Lung (tissue), 12 donors: ENCODE measurements around the gene OAS1. TPM values are rescaled to one million over a fixed set of nuclear protein-coding genes. Genes with fewer than 3 reads are reported as not detected.

ENCODE experiments used
- ATAC-seq: fragments of 200-7000 bp; cut with Tn5 transposase; one replicate; pipeline ENCODE4 v1.9.1; 2020; ENCODE audit warnings: moderate number of reproducible peaks; ENCODE audit not compliant: insufficient read depth, low FRiP score
- DNase-seq, 3 donors: peaks; one replicate each; pipeline ENCODE4 v3.0.0-alpha.2; 2013 to 2017
- H3K27ac ChIP-seq, 2 donors: one replicate each; pipeline ENCODE4 v1.5.1; 2013; ENCODE audit warnings: mild to moderate bottlenecking in 2 of 2, moderate library complexity in 2 of 2, control low read depth in 1 of 2, inconsistent platforms in 1 of 2, low read depth in 1 of 2, low read length in 1 of 2
- H3K27me3 ChIP-seq, 3 donors: one replicate each; pipeline ENCODE4 v1.5.1; 2013; ENCODE audit warnings: low read length in 2 of 3; ENCODE audit not compliant: control insufficient read depth in 3 of 3, insufficient read depth in 3 of 3
- H3K36me3 ChIP-seq, 4 donors: one replicate each; pipeline ENCODE4 v1.5.1; 2013; ENCODE audit warnings: low read length in 4 of 4, mild to moderate bottlenecking in 1 of 4, moderate library complexity in 1 of 4; ENCODE audit not compliant: control insufficient read depth in 4 of 4, insufficient read depth in 4 of 4
- H3K4me1 ChIP-seq, 5 donors: one replicate each; pipeline ENCODE4 v1.5.1; 2013; ENCODE audit warnings: low read length in 5 of 5, mild to moderate bottlenecking in 2 of 5, moderate library complexity in 1 of 5; ENCODE audit not compliant: control insufficient read depth in 5 of 5, insufficient read depth in 5 of 5
- H3K4me3 ChIP-seq: one replicate; pipeline ENCODE4 v1.5.1; 2013; ENCODE audit warnings: mild to moderate bottlenecking, control low read depth, moderate library complexity
- H3K9ac ChIP-seq, 2 donors: one replicate each; pipeline ENCODE4 v1.5.1; 2013; ENCODE audit warnings: low read length in 2 of 2, control low read depth in 1 of 2; ENCODE audit not compliant: insufficient read depth in 1 of 2
- H3K9me3 ChIP-seq, 4 donors: one replicate each; pipeline ENCODE4 v1.5.1; 2013; ENCODE audit warnings: low read length in 3 of 4, mild to moderate bottlenecking in 1 of 4, moderate library complexity in 1 of 4; ENCODE audit not compliant: control insufficient read depth in 4 of 4, insufficient read depth in 3 of 4
- WGBS, 2 donors: extraction: QIAGEN DNeasy Blood & Tissue Kit; methylation state at CpG; one replicate each; pipeline ENCODE4 v1.1.7; 2013; 5-methylcytosine and 5-hydroxymethylcytosine counted together
- polyA plus RNA-seq, 2 donors: library from polyadenylated mRNA; stranded (reverse); fragments of 200-250 nt; gene quantifications; one replicate each; pipeline ENCODE4 v1.2.1, GENCODE V29; 2013
- total RNA-seq, 2 donors: library from RNA; depleted of rRNA in 1 of 2; stranded (reverse); fragments of >200 nt in 1 of 2; gene quantifications; one replicate each; pipeline ENCODE4 v1.2.1, GENCODE V29; 2014 to 2021
- TF ChIP-seq, protein P1 (sequence below): IDR thresholded peaks from 2 replicates; pipeline ENCODE4 v1.5.1; 2012; ENCODE audit warnings: mild to moderate bottlenecking; ENCODE audit errors: control extremely low read depth, extremely low read depth
- donor health status: control.
- donor health status: control.
- donor health status: Bipolar disorder and iron deficiency.
- donor health status: healthy.
- donor health status: DM: yes; HTN: yes; CAD: no.

Gene OAS1
- total and polyA plus RNA-seq, 4 donors, result 14.6 to 40.3 (median 18.5) TPM

DNA sequence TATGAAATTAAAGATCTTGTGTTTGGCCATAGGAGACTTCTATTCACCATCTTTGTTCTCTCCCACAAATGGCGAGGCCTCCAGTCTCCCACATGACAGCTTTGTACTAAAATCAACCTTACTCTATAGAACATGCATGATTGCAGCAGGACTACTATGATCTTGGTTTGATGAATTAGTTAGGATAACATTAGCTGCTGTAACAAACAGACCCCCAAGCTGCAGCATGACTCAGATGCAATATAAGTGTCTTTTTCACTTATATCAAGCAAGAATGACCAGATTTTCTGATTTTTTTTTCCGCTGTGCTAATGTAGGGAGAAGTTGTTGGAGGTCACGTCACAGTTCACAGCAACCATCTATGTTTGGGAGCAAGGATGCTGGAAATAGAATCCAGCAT lies 20.7 kb downstream of the OAS1 start:
- DNase-seq (no peak), ATAC-seq (no peak)
- Histone ChIP-seq H3K9ac (no peak overlapping the region), H3K4me3 (no peak overlapping the region), H3K36me3 (peaks cover 0 to 4% (median under 1%) of the 10 kb centered on the region in 4 donors), H3K9me3 (no peaks in the 10 kb centered on the region), H3K27ac (no peak overlapping the region), H3K4me1 (peaks cover 0 to 2% (median 0%) of the 10 kb centered on the region in 5 donors), H3K27me3 (peaks cover 0 to 3% (median 0%) of the 10 kb centered on the region in 3 donors)
- WGBS, 2 donors, result 65% methylated on average over 3 of the region's 3 CpGs
- TF ChIP-seq, protein P1, sequence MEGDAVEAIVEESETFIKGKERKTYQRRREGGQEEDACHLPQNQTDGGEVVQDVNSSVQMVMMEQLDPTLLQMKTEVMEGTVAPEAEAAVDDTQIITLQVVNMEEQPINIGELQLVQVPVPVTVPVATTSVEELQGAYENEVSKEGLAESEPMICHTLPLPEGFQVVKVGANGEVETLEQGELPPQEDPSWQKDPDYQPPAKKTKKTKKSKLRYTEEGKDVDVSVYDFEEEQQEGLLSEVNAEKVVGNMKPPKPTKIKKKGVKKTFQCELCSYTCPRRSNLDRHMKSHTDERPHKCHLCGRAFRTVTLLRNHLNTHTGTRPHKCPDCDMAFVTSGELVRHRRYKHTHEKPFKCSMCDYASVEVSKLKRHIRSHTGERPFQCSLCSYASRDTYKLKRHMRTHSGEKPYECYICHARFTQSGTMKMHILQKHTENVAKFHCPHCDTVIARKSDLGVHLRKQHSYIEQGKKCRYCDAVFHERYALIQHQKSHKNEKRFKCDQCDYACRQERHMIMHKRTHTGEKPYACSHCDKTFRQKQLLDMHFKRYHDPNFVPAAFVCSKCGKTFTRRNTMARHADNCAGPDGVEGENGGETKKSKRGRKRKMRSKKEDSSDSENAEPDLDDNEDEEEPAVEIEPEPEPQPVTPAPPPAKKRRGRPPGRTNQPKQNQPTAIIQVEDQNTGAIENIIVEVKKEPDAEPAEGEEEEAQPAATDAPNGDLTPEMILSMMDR, result no peak

DNA sequence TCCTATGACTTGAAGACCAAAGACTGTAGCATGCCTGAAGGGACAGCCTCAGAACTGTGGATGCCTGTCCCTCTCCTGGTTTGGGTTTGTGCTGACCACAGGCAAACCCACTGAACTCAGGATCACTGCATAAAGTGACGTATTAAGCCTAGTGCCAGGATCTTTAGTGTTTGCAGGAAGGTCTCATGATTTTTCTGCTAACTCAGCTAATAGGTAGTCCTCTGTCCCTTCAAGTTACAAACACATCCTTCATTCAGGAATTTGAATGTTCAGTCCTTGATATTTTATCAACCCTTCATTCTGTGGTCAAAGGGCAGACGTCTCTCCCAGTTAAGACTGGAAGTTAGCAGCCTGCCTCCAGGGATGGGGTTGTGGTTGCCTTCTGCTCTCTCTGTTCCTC lies 21.2 kb downstream of the OAS1 start:
- Histone ChIP-seq H3K27me3 (peaks cover 0 to 3% (median 0%) of the 10 kb centered on the region in 3 donors), H3K9ac (no peak overlapping the region), H3K4me3 (no peak overlapping the region), H3K36me3 (peaks cover 0 to 4% (median under 1%) of the 10 kb centered on the region in 4 donors), H3K9me3 (no peaks in the 10 kb centered on the region), H3K4me1 (peaks cover 0 to 2% (median 0%) of the 10 kb centered on the region in 5 donors), H3K27ac (no peak overlapping the region)
- WGBS, 2 donors, result 48 to 49% methylated on average over 2 of the region's 2 CpGs
- DNase-seq (no peak), ATAC-seq (no peak)
- TF ChIP-seq, protein P1, result no peak

DNA sequence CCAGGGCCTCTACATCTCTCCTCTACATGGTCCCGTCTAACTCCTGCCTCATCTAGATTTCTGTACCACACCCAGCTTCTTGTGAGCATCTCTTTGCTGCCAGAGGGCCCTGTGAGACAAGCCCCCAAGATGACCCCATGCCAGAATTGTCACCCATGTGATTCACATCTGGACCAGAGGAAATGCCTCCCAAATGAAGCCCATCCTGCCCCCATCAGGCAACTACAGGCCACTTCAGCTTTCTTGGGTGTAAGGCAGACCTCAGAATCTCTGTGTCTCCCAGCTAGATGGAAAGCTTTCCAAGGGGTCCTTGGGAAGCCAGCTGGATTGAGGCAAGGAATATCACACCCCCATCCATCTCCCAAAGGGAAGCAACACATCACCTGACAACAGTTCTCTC lies 22.2 kb downstream of the OAS1 start:
- Histone ChIP-seq H3K4me3 (no peak overlapping the region), H3K4me1 (peaks cover 0 to 2% (median 0%) of the 10 kb centered on the region in 5 donors), H3K27ac (no peak overlapping the region), H3K36me3 (peaks cover 0 to 4% (median under 1%) of the 10 kb centered on the region in 4 donors), H3K9ac (no peak overlapping the region), H3K9me3 (no peaks in the 10 kb centered on the region), H3K27me3 (peaks cover 0 to 3% (median 0%) of the 10 kb centered on the region in 3 donors)
- DNase-seq (no peak), ATAC-seq (no peak)
- 91 to 94% methylated on average over 1 of the region's 1 CpG for WGBS, 2 donors
- TF ChIP-seq, protein P1, result no peak

DNA sequence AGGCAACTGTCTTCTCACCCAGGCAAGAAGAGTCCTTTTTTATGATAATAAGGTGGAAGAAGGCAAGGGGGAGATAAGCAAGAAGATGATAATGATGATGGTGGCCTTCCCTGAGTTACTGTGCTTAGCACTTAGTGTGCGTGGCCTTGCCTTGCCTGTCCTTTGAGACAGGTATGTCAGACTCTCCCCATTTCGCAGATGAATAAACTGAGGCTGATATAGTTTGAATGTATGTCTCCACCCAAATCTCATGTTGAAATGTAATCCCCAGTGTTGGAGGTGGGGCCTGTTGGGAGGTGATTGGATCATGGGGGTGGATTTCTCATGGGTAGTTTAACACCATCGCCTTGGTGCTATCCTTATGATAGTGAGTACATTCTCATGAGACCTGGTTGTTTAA lies 23.0 kb downstream of the OAS1 start:
- WGBS, 2 donors, result 95 to 97% methylated on average over 3 of the region's 3 CpGs
- Histone ChIP-seq H3K4me1 (peaks cover 0 to 2% (median 0%) of the 10 kb centered on the region in 5 donors), H3K9me3 (no peaks in the 10 kb centered on the region), H3K4me3 (no peak overlapping the region), H3K36me3 (peaks cover 0 to 4% (median under 1%) of the 10 kb centered on the region in 4 donors), H3K27ac (no peak overlapping the region), H3K9ac (no peak overlapping the region), H3K27me3 (peaks cover 0 to 3% (median 0%) of the 10 kb centered on the region in 3 donors)
- TF ChIP-seq, protein P1, result no peak
- ATAC-seq, result no peak
- no peak for DNase-seq
